Measurements from ENCODE around the gene BMPER. TPM values are rescaled to one million over a fixed set of nuclear protein-coding genes. Genes with fewer than 3 reads are reported as not detected.

BMPER gene
- total RNA-seq, 6 donors from 2014 or later: 2.5 to 15.6 (median 9.4) TPM

DNA sequence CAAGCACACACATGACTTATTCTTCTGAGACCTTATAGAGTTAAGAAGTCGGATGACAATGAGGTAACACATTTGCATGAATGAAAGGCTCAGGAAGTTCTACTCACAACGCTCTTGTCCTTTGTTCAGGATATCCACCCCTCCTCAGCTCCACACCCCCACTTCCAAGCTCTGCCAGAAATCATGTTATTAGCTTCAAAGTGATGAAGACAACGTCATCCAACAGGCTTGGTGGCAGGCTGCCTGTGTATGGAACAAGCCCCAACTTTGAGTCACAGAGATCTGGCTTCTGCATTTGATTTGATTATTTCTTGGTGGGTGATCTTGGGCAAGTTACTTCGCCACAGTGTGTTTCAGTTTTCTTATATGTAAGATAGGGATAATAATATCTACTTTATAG, 12.4 kb upstream of the BMPER start:
- H3K9me3 ChIP-seq: no peaks in the 10 kb centered on the region
- ATAC-seq (ENCODE audit: low FRiP score in 2 of 2) (peak in 1 of 2 donors; percentile 52), DNase-seq (no peak)
- H3K4me1 ChIP-seq: peaks cover 0 to 8% (median 2%) of the 10 kb centered on the region in 4 donors
- TF ChIP-seq EP300 (IDR thresholded peaks at IDR 0.05): no peak
- no peak for TF ChIP-seq POLR2AphosphoS5 (IDR thresholded peaks at IDR 0.05)
- TF ChIP-seq, protein P1, sequence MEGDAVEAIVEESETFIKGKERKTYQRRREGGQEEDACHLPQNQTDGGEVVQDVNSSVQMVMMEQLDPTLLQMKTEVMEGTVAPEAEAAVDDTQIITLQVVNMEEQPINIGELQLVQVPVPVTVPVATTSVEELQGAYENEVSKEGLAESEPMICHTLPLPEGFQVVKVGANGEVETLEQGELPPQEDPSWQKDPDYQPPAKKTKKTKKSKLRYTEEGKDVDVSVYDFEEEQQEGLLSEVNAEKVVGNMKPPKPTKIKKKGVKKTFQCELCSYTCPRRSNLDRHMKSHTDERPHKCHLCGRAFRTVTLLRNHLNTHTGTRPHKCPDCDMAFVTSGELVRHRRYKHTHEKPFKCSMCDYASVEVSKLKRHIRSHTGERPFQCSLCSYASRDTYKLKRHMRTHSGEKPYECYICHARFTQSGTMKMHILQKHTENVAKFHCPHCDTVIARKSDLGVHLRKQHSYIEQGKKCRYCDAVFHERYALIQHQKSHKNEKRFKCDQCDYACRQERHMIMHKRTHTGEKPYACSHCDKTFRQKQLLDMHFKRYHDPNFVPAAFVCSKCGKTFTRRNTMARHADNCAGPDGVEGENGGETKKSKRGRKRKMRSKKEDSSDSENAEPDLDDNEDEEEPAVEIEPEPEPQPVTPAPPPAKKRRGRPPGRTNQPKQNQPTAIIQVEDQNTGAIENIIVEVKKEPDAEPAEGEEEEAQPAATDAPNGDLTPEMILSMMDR (IDR thresholded peaks at IDR 0.05): no peak
- no peak for TF ChIP-seq POLR2A (IDR thresholded peaks at IDR 0.05)
- H3K4me3 ChIP-seq: no peak overlapping the region
- H3K36me3 ChIP-seq: no peaks in the 10 kb centered on the region
- WGBS, 2 donors: 67 to 71% methylated on average over 3 to 4 of the region's 4 CpGs
- H3K27me3 ChIP-seq: no peaks in the 10 kb centered on the region
- no peak overlapping the region for H3K27ac ChIP-seq

DNA sequence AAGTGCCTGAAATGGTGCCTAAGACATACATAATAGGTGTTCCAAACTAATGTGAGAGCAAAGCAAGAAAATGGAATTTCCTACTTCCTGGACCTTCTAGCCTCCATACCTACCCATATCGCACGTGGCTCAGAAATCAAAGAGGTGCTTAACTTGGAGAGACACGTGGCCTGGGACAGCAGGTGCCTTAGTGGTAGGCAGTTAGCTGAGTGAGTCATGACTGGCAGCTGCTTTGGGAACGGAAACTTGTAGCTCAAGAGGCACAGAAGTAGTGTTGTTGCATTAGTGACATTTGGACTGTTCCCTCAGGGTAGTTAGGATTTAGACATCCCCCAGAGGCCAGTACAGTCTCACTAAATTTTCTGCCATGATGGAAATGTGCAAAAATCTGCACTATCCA, 12.0 kb upstream of the BMPER start:
- Histone ChIP-seq H3K27me3 (no peaks in the 10 kb centered on the region), H3K4me1 (peaks cover 0 to 8% (median 2%) of the 10 kb centered on the region in 4 donors), H3K36me3 (no peaks in the 10 kb centered on the region), H3K4me3 (no peak overlapping the region), H3K9me3 (no peaks in the 10 kb centered on the region), H3K27ac (no peak overlapping the region)
- DNase-seq: peak in 1 of 2 donors; percentile 80
- ATAC-seq (ENCODE audit: low FRiP score in 2 of 2): peak; percentile 9 to 62
- 49 to 63% methylated on average over 4 of the region's 4 CpGs for WGBS, 2 donors
- TF ChIP-seq POLR2AphosphoS5 (IDR thresholded peaks at IDR 0.05) (no peak), EP300 (IDR thresholded peaks at IDR 0.05) (peak in 1 of 4 donors; percentile 33)

DNA sequence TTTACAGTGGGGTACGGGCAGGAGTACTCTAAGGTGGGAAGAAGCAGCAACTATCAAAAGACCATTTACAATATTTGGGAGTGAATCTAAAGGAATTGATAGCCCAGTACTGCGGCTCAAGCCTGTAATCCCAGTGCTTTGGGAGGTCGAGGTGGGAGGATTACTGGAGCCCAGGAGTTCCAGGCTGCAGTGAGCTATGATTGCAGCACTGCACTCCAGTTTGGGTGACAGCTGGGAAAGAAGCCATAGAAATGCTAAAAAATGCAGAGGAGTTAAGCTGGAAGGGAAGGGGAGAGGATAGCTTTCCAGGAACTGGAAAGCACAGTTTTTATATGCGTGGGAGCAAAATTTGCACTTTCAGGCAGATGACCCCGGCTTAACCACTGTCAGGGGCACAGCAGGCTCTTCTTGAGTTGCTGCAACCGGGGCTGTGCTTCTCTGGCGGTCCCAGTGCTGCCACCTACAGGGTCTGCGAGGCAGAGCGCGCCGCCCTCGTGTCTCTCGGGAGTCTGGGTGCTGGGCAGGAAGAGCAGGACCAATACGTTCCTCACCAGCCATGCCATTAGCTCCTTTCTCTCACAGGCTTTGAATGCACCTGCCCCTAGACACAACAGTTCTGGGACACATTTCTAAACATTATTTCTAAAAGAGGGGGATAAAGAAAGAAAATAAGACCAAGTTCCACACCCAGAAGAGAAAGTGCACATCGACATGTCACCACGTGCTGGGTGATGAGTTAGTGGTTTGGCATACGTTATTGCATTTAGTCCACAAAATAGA, 10.1 kb upstream of the BMPER start:
- Histone ChIP-seq H3K4me1 (peaks cover 0 to 8% (median 2%) of the 10 kb centered on the region in 4 donors), H3K27ac (no peak overlapping the region), H3K27me3 (no peaks in the 10 kb centered on the region), H3K4me3 (no peak overlapping the region), H3K9me3 (no peaks in the 10 kb centered on the region), H3K36me3 (no peaks in the 10 kb centered on the region)
- TF ChIP-seq EP300 (IDR thresholded peaks at IDR 0.05) (no peak), POLR2AphosphoS5 (IDR thresholded peaks at IDR 0.05) (no peak)
- TF ChIP-seq, protein P1 (IDR thresholded peaks at IDR 0.05): peak; percentile 72 to 89 (median 84)
- 20 to 28% methylated on average over 13 to 17 of the region's 17 CpGs for WGBS, 2 donors
- ATAC-seq (ENCODE audit: low FRiP score in 2 of 2): peak; percentile 86 to 96
- DNase-seq: peak; percentile 86 to 96

DNA sequence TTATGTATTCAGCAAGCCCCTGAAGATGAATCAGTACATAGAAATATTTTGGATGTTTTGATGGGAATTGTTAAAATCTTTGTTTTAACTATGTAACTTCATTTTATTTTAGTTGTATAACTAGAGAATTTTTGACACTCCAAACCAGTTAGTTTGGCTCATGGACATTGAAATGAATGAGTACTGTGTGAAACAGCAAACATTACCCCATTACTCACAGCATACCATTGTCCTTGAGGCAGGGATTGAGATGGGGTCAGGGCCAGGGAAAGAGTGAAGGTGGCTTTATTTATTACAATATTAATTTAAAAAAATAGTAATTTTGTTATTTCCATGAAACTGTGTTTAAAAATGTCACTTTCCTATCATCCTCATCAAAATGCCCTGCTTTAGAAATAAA, 4.8 kb upstream of the BMPER start:
- DNase-seq: no peak
- no peak for ATAC-seq (ENCODE audit: low FRiP score in 2 of 2)
- H3K4me3 ChIP-seq: no peak overlapping the region
- H3K27me3 ChIP-seq: peaks cover 0 to 14% (median 8%) of the 10 kb centered on the region in 4 donors
- H3K27ac ChIP-seq: no peak overlapping the region
- no peaks in the 10 kb centered on the region for H3K9me3 ChIP-seq
- H3K4me1 ChIP-seq: peaks cover 6 to 22% (median 18%) of the 10 kb centered on the region in 4 donors
- TF ChIP-seq POLR2AphosphoS5 (IDR thresholded peaks at IDR 0.05): no peak
- TF ChIP-seq EP300 (IDR thresholded peaks at IDR 0.05): no peak
- TF ChIP-seq, protein P1 (IDR thresholded peaks at IDR 0.05): no peak
- TF ChIP-seq POLR2A (IDR thresholded peaks at IDR 0.05): no peak
- H3K36me3 ChIP-seq: no peaks in the 10 kb centered on the region

DNA sequence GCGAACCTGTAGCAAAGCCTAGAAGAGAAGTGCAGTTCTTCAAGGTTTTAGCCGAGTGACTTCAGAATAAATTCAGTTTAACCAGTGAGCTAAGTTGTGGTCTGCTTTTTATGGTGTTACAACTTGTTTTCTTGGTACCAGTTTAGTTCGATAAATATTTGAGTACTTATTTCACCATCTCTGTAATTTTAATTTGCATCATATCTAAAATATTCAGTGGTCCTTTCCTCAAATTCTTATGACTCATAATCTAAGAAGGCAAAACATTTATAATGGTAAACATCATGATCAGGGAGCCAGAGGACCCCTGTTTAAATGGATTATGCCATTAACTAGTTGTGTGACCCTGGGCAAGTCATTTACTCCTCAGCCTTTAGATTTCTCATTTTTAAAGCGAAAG, 4.1 kb upstream of the BMPER start:
- DNase-seq: no peak
- Histone ChIP-seq H3K27ac (no peak overlapping the region), H3K4me3 (no peak overlapping the region), H3K4me1 (peaks cover 8 to 24% (median 22%) of the 10 kb centered on the region in 4 donors), H3K36me3 (no peaks in the 10 kb centered on the region), H3K27me3 (peaks cover 0 to 18% (median 10%) of the 10 kb centered on the region in 4 donors), H3K9me3 (no peaks in the 10 kb centered on the region)
- TF ChIP-seq POLR2AphosphoS5 (IDR thresholded peaks at IDR 0.05): no peak
- TF ChIP-seq EP300 (IDR thresholded peaks at IDR 0.05): no peak
- TF ChIP-seq, protein P1 (IDR thresholded peaks at IDR 0.05): no peak
- no peak for TF ChIP-seq POLR2A (IDR thresholded peaks at IDR 0.05)
- 92 to 96% methylated on average over 4 of the region's 4 CpGs for WGBS, 2 donors
- ATAC-seq (ENCODE audit: low FRiP score in 2 of 2): no peak

Data from upper lobe of left lung (tissue), 6 donors.